Fibroblast of the conjunctiva (primary cell): ENCODE data around the gene RHBDD1.

Experiments
- DNase-seq: peaks from one replicate; pipeline ENCODE4 v3.0.0-alpha.2; 2010; ENCODE audit warnings: low read depth

RHBDD1 gene

DNA sequence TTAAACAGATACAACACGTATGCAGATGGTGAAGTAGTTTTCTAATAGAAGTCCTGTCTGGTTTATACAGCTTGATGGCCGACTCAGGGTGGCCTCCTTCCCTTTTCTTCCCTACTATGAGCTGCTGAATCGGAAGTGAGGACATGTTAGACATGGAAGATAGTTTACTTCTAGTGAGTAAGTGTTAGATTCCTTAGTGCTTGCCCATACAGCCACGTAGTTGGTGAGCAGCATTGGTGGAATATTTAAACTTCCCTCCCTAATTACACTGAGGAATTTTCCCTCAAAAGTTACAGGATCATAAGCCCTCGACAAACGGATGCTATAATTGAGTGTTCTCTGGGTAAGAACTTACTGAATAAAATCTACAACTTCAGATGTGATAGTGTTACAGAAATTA is 52.1 kb downstream of the RHBDD1 start:
- DNase-seq, result no peak

DNA sequence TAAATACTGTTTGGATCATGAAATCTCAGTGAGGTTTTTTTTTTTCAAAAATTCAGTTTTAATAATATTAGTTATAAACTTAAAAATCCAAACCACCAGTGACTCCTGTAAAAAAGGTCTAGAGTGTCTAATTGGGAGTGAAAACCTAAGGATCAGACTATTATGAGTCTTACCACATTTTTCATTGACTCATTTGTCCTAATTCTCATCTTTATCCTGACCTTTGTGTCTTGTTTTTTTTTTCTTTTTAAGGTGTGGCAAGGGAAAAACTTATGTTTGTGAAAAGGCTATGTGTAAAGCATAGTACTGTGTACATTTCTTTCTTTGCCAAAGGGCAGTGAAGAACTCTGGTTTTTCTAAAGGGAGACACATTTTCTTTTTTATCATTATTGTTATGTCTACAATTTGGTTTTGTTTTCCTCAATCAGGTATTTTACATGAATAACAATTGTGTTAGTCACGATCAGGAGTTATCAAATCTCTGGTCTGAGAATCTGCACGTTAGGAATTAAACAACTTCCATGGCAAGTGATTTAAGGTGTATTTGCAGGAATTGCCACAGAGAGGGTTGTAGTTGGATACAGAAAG is 52.6 kb downstream of the RHBDD1 start:
- DNase-seq, result no peak

DNA sequence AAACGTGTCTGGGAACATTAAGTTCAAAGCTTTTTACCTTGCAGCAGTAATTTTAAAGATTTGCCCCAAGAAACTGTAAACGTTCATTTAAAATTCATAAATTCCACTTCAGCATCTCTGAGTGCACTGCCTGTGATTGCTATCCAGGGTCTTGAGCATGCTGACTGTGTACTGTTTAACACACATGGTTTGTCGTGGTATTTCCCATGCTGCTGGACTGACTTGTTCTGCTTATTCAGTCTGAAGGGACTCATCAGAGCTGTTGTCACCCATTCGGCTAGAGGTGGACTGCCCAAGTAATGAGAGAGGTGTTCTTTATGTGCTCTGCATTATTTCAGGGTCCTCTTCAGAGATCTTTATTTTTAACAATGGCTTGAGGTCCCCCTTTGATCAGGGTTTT is 53.1 kb downstream of the RHBDD1 start:
- DNase-seq, result no peak

DNA sequence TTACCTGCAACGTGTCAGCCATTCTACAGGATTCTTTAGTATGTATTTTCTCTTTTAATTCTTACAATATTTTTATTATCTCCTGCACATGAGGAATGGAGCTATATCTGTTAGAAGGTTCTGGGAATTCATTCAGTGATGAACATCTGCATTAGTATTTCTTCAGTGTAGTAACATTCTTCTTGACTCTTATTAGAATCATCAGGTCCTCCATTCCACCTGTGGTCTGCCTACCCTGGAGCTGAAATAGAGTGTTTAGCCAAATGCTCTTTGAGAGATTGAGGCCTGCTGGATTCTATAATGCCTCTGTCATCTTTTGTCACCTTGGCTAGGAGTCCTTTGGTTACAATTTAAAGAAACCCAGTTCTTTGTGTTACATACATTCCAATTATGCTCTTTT is 54.4 kb downstream of the RHBDD1 start:
- no peak for DNase-seq

DNA sequence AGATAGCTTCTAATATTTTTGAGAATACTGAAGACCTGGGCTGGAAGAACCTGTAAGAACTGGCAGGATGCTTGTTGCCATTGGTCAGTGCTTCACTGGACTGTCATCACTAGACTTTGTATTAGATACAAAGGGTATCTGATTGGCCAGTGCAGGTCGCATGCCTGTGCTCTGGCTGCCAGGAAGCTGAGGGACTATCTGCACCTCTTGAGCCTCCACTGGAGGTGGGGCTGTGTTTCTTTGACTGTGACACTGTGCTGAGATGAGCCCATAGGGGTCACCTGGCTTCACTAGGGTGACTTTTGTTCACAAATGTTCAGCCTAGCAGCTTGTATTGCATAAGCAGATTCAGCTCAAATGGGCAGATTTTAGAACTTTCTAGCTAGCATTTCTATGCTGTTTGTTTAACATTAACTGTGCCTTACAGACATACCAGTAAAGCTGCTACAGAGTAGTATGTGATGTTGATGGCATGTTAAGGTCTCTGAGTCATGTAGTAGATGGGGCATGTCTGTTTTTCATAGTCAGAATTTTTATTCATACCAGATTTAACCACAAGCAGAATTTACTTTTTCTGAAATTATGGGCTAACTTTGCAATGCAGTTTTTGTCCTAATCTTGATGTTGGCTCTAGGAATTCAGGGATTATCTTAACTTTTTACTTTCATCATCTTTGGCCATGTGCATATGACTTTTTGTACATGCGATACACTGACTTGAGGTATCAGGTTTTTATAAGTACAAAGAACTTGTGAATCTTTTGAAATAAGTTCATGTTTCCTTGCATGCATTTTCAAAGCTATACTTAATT is 56.1 kb downstream of the RHBDD1 start:
- peak; percentile 90 for DNase-seq

DNA sequence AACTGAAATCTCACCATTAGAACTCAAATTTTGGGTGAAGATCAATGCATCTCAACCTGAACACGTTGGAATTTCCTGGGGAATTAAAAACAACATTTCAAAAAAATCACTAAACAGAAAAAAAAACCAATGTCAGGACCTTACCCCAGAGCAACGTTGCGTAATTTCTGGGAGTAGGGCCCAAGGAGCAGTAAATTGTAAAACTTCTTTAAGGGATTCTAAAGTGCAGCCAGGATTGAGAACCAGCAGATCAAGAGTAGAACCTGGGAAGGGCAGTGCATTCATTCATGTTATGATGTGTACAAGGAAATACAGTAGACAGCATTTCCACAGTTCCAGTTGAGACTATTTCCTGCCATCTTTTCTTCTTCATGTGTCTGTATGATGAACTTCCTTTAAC is 56.9 kb downstream of the RHBDD1 start:
- peak; percentile 39 for DNase-seq

DNA sequence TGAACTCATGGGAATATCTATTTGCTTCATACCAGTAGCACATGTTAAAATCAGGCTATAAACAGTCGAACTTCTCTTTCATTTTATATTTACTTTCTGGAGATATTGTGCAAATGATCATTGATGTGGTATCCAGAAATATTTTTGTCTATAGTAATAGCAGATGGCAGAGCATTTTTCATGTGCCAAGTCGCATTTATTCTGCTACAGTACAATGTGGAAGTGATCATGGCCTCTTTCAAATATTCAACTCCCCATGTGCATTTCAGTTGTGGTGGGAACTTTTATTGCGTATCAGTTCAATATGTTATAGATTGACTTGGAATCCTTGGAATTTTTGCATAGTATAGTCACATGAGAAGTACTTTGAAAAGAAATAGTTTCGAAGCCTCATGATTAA is 57.4 kb downstream of the RHBDD1 start:
- DNase-seq, result peak; percentile 55

DNA sequence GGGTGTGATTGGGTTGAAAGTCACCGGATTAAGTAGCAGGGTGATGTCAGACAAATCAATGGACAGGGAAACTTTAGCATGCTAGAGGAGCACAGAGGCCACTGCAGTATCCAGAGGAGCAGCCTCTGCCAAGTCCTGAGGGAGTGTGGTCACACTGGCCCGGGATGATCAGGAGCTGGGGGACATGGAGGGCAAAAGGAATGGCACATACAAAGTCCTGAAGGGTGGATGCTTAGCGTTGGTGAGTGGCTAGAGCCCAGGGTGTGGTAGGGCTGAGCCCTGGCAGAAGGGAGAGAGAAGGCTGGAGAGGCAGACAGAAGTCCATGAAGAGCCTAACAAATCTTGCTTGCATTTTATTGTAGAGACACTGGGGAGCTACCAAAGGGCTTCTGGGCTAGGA is 58.9 kb downstream of the RHBDD1 start:
- no peak for DNase-seq

DNA sequence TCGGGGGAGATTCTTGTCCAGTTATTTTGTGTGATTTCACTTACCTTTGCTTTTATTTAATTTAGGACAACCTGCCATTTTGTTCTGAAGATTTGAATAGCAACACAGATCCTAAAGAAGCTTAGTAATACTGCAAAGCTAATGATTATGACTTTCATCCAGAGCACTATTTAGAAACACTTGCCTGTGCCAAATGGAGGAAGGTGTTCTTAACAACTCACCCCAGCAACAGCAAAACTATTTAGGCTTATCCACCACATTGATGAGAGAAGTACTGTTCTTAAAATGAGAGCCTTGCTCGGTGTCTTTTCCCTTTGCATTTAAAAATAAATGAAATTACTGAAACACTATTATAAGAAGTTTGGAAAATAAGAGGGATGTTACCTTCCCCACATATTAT is 59.7 kb downstream of the RHBDD1 start:
- DNase-seq, result no peak

DNA sequence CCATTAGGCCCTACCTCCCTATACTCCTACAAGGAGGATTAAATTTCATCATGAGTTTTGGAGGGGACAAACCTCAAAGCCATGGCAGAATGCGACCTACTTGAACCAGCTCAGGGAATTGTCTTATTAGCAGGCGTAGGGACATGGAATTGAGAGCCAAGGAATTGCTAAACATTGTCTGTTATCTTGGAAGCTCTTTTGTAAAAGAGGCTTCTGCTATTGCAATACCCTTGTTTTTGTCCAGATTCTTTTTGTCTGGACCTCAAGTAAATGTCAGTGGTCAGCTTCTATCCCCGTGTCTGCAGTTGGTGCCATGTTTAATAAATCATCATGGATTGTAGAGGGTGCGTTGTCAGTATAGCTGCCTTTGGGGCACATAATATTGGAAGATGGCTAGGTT is 62.3 kb downstream of the RHBDD1 start:
- no peak for DNase-seq

DNA sequence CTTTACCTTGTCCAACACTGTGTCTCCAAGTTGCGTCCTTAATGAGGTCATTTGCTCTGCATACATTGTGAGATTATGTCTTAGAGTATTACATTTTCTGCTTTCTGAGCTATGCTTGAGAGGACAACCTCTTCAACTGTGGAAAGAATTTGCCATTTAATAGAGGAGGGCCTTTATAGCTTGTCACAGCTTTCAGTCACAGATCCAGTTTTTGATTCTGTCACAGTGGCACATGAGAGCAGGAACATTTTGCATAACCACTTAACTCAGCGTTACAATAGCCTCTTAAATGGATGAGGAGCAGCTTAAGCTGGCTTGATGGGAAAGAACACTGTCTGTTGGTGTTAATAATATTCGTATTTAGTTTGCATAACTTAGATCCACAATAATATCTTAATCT is 63.0 kb downstream of the RHBDD1 start:
- no peak for DNase-seq

DNA sequence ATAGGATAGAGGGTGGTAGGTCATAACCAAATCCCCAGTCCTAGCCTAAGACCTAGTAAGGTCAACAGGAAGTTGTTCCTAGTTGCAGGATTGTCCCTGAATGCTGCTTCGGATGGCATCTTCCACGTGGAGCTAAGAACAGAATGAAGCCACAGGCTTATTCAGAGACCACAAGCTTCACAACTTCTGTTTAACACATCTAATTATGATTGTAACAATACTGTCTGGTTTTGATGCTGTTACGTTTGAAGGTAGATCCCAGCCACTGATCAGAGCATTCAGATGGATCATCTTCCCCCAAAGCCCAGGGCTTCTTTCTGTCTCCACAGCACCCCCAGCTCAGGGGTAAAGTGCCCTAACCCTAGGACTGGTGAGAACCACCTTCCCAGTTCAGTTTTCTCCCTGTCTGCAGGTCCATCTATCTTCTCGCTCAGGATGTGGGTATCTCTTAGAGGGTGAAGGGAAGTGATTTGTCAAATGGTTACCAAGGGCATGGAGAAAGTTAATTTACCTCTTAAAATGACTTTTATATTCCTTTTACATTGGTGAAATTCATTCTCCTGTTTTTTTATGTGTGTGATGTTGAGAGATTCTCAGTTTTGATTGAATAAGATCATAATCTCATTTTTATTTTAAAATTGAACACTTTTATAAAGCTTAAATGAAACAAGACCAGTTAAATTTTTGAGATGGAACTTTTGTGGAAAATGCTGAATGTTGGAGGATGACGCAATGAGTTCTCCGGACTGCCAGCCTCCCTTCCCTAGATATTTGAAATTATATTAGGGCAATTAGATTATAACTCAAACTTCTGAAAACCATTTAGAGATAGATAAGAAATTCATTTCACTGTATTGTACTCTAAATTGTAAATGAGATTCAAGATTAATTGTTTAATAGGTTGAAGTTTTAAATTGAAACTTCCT is 66.5 kb downstream of the RHBDD1 start:
- DNase-seq, result no peak

DNA sequence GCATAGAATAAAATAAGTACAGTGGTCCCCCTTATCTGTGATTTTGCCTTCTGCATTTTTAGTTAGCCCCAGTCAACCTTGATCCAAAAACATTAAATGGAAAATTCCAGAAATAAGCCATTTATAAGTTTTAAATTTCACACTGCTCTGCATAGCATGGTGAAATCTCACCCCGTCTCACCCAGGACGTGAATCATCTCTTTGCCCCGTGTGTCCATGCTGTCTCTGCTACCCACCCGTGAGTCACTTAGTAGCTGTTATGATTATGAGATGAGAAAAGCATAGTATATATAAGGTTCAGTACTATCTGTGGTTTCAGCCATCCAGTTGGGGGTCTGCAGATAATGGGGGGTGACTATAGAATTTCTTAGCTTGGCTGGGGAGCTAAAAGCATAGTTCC is 67.3 kb downstream of the RHBDD1 start:
- peak; percentile 62 for DNase-seq

DNA sequence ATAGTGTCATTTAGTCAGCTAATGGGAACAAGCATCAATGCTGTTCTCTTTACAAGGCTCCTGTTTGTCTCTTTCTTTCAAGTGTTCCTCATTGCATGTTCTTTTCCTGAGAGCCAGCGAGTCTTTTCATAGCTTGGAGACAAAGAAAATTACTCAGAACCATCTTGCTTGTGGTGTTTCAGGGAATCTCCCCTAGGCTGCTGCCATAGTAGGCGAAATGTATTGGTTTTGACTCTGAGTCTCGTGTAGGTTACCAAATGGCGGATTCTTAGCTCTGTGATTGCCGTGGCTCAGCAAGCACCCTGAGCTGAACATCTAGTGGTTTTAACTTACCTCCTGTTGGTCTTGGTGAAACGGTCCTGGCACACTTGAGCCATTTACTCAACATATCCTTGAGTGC is 68.7 kb downstream of the RHBDD1 start:
- DNase-seq, result no peak

DNA sequence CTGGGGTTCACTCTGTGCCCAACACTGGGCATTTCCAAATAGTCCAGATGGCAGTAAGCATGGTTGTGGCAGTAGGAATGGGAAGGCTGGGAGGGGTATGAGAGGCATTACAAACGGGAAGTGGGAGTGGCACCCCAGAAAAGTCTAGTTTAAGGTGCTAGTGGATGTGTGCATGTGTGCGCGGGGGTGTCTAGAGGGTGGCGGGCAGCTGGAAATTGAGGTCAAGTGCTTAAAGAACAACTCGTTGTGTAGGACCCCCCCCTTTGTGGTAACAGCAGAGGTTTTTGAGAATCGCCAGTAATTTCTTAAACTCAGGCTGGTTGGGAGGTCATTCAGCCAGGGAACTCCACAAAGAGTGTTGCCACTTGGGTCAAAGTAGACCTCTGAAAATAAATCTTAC is 69.9 kb downstream of the RHBDD1 start:
- DNase-seq, result no peak

DNA sequence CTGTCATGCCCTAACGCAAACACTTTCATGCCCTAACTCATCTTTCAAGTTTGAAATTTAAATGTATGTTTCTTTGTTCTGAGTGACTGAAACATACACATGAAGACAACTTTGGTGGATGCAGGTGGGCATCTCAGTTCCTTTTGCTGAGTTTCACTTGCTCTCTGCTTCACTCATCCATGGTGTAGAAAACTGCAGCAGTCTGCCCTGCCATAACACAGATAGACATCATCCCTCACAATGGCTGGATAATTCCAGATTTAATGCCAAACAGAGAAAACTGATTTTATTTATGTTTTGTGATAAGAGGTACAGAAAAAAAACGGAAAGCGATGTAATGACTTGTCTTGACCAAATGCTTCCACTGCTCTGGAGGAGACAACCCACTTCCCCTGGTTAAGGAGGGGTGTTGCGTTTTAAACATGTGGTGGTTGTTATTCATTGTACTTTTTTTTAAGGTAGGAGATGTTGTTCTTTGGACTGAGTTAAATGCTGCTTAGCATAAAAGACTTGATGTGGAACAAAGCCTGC is 70.4 kb downstream of the RHBDD1 start:
- no peak for DNase-seq

DNA sequence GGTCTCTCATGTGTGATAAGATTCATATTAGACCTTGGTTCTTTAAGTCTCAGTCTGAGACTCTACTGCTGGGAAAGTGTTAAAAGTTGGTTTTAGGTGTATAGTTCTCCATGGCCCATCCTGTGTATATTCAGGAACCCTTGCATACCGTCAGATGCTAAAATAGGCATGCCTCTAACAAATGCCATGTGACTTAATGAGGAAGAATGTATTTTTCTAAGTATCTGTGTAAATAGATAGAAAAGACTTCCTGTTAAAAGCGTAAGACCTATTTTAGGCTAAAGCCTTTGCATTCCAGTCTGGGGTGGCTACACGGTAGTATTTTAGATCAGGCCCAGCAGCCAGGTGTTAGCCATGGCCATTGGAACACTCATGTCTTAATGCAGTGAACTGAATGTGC is 73.3 kb downstream of the RHBDD1 start:
- no peak for DNase-seq

DNA sequence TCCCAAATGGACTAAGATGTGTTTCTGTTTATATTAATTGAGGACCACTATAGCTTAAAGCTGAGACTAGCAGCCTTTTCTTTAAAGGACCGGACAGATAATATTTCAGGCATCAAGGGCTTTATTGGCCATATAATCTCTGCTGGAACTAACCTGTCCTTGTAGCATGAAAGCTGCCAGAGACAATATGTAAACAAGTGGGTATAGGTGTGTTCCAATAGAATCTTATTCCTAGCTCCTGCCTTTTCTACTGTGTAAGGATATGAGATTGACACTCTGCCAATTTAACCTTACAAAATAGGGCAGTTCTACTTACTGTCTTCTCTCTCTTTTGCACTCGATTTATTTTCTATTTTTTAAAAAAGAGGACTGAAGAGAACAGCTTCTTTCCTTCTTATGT is 74.0 kb downstream of the RHBDD1 start:
- DNase-seq, result no peak

DNA sequence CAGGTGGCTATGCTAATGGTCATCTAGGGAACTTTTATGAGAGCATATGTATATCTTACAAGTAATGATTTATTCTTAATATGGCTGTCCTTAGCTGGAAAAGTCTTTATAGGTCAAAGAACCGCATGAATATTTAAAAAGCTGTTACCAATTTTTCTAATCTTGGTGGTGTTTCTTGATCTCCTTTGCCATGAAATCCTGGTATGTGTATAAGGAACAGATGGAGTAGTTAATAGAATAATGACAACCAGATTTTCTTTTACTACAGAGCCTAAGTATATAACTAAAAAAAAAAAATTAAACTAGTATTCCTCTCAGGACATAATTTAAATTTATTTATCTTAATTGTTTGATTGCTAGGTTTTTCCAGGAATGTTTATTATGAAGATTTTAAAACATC is 74.5 kb downstream of the RHBDD1 start:
- no peak for DNase-seq

DNA sequence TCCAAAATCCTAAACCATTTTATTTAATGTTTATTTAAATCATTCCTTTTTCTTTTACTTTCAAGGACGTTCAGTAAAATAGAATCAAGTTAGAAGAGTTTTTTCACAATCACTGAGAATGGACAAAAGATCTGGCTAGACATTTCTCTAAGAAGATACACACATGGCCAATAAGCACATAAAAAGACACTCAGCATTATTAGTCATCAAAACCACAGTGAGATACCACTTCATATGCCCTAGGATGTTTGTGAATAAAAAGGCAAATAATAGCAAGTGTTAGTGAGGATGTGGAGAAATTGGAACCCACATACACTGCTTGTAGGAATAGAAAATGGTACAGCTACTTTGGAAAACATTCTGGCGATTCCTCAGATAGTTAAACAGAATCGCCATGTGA is 76.1 kb downstream of the RHBDD1 start:
- no peak for DNase-seq

DNA sequence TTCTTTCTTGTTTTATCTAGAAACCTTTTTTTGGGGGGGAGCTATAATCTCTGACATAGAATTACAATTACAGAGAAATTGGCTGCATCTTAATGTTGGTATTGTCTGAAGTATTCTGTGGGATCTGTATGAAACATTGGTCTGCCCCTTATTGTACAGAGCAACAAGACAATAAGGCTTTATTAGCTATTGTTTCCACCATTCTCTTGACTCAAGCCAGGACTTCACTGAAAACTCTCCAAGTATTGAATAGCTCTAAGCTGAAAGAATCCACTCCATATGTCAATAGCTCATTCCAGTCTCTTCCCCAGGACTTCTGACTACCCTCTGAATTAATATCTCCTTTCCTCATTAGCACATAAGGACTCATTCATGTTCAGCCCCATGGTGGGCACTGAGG is 77.8 kb downstream of the RHBDD1 start:
- DNase-seq, result no peak

DNA sequence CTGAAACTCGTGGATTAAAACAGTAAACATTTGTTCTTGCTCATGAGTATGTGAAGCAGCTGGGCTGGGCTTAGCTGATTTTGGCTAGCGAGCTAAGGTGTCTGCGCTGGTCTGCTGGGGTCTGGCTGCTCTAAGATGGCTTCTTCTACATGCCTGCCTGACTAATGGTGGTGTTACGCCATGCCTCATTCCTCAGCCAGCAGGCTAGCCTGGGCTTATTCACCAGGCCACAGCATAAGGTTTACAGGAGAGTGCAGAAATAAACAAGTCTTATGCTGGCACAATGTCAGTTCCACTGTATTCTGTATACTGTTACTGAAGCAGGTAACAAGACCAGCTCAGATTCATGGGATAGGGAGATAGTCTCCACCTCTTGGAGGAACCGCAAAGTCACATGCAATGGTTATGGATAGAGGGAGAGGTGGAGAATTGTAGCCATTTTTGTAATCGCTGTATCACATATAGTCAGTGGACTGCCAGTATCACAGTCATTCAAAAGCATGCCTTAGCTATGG is 80.0 kb downstream of the RHBDD1 start:
- no peak for DNase-seq

DNA sequence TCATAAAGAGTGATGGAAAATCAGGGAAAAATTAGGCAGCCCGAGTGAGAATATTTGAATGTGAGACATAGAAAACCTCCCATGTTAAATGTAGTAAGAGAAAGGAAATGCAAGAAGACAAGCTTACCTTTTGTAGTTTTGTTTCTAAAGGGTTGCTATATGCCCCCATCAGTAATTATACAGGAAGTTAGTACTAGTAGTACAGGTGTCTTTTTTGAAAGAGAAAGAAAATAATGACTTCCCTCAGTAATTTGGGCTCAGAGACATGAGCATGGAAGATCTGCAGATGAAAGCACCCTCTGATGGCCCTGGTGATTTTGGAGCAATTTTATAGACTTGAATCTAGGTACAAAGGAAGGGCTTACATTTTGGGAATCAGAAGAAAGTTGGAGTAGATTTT is 80.8 kb downstream of the RHBDD1 start:
- DNase-seq, result no peak
